NK-92 (cell line): Measurements from ENCODE around the gene RNF213.

Experiments used
- DNase-seq: peaks from one replicate; lab custom pipeline; 2025; ENCODE audit not compliant: unreplicated experiment; lab: John Stamatoyannopoulos, UW

Gene RNF213

DNA sequence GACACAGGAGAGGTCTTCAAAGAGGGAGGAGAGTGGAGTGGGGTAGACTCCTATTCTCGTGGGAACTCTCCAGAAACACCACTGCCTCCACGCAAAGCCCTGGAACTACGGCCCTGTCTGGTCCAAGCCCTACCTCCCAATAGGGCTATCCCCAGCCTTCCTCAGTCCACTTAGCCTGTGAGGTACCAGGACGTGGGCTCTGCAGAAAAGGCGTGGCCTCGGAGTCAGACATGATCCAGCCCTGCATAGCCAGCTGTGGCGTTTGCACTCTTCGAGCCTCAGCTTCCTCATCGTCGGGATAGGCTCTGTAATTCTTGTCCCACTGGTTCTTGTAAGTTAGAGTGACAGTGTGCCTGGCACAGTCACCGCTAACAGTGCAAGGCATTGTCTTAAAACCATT, 168.1 kb downstream of the RNF213 start:
- DNase-seq, result no peak

DNA sequence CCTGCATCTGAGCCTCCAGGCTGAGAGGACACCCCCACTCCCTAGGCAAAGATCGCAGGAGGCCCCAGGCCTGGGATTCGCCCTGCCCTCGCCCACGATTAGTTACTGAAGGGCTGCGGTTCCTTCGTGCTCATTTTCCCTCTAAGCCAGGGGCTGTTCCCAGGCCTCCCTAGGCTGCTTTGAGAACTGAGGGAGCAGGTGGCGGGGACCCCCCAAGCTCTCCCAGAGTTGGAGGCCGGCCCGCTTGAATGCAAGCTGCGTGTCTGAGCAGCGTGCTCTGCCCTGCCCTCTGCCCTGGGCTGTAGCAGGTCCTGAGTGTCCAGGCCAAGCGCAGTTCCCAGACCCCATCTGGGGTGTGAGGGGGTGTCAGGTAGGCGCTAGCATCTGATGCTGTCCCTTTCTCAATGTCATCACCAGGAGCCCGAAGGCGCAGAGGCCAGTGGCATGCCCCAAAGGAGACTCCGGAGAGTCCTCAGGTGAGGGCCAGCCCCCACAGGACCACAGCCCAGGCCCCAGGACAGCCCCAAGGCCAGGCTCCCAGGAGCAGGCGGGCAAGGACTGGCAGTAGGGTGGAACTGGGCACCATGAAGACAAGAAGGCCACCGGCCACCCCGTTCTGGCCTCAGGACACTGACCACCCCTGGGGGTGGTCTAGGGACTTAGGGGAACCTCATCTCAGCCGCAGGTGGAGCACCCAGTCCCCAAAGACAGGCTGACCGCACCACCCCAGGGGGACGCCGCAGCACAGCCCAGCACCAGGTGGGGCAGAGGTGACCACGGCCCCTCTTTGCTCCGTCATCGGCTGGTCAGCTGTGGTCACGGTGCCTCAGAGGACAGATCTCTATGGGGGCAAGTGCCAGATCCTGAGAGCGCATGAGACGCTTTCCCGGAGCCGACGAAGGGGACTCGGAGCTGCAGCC, 169.0 kb downstream of the RNF213 start:
- no peak for DNase-seq

DNA sequence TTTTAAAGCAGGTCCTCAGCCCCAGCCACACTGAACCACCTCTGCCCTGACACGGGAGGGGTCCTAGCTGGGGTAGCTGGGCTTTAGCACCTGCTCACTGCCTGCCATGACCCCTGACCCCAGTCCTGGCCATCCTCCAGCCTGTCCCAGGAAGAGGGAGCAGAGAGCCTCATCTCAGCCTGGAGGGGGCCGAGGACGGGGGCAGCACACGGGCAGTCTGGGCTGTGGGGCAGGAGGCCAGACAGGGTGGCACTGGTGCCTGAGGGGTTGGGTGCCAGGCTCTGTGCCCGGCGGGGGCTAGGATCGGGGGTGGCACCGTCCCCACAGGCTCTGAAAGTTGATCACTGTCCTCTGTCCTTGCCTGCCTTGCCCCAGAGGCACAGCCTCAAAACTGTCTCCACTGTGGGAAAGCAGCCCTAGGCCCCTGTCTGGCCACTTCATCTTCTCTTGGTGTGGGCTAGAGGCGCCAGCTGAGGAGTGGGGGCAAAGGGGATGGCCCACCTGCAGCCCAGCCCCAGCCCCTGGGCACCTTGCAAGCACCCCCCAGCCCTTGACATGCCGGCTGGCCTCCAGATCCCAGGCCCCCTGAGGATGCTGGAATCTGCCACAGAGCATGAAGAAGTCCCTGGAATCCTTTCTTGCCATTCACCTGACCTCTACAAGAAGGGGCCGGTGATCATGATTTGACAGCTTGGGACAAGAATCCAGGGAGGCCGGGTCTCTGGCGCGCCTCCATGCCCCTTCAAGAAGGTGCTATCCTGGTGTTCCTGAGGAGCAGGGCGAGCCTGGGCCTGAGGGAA, 170.0 kb downstream of the RNF213 start:
- no peak for DNase-seq

DNA sequence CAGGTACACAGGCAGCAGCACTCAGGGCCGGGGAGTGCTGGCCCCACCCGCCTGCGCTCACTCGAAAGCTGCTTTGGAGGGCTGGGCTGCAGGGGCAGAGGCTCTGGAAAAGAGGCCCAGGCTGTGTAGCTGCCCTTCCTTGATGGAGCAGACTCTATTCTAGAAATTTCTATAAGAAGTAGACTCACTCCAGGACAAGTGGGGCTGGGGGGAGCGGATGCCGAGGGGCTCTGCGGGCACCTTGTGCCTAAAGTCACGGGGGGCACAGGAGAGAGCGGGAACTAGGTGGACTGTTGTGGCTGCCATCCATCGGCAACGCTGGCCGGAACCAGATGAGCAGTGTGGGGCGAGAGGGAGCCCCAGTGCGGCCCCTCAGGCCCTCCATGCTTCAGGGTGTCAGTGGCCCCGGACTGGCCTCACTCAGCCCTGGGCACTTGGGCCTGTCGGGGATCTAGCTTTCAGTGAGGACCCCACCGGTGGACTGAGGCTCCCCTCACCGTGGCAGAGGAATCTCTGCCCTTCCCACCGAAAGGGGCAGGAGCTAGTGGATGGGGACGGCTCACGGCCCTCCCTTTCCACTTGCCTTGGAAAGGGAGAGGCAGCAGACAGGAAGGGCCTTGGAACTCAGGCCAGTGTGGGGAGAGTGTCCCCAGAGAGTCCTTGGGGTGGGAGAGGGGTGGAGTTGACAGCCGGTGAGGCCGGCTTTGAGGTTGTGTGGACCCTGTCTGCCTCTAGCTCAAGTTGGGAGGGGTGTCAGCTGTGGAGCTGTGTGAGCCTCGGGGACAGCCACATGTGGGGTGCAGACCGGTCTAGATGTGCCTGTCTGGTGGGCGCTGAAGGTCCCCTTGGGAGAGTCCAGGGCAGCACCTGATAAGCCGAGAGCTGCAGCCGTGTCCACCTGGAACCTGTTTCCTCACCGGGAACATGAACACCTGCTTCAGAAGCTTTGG, 170.9 kb downstream of the RNF213 start:
- DNase-seq, result no peak

DNA sequence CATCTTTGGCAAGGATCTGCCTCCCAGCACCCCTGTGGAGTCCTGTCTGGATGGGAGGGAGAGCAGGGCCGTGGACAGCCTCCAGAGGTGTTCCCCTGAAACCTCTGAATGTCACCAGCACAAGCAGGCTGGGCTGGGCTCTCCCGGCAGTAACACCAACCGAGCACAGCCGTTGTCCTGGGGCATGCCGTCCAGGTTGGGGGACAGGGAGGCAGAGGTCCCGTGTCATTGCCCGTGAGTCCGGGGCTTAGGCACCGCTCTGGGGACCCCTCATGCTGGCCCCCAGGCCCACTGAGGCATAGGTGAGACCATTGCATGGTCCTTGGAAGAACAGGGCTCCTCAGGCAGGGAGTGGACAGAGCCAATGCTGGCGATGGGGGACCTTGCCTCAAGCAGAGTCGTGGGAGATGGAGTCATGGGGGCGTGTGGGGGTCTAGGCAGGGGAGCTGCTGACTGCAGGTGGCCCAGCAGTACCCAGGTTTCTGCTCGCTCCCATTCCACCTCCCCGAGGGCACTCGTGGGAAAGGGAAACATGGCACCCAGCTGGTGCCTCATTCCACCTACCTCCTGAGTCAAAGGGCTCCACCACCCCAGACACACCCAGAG, 171.8 kb downstream of the RNF213 start:
- DNase-seq, result no peak

DNA sequence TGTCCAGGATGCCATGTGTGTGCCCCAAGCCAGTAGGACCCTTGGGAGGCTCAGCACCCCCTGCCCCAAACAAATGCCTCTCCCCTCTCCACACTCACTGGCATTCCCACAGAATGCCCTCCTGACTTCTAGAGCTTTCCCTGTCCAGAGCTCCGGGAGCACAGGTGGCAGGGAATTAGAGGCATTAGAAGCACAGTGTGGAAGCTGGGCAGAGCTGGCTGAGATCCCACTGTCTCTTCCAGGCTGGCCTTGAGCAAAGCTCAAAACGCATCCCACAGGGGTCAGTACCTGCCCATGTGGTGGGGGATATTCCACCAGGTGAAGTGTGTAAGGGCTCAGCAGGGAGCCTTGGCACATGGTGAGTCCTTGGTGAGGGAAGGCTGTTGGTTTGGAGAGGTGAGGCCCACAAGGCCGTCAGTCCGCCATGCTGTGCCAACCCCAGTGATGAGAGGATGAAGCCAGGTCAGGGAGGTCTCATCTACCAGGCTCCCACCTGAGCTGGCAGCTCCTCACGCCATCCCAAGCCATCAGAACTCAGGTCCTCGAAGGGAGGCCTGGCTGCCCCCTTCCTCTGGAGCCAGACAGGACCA, 172.4 kb downstream of the RNF213 start:
- DNase-seq, result no peak

DNA sequence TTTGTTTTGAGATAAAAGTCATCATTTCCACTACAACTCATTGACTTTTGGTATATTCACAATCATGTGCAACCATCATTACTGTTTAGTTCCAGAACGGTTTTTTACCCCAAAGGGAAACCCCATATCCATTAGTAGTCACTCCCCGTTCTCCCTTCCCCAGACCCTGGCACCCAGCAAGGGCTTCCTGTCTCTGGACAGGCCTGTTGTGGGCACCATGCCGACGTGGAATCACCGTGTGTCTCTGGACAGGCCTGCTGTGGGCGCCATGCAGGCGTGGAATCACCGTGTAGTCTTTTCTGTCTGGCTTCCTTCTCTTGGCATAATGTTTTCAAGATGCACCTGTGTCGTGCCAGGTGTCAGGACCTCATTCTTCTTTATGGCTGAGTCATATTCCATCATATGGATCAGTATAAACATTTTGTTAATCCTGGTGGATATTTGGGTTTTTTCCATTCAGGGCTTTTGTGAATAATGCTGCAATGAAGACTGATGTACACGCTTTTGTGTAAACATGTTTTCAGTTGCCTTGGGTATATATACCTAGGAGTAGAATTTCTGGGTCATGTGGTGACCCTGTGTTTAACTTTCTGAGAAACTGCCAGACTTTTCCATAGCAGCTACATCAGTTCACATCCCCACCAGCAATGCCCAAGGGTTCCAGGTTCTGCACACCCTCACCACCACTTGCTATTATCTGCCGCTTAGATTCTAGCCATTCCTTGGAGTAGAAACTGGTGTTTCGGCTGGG, 173.4 kb downstream of the RNF213 start:
- DNase-seq, result no peak

DNA sequence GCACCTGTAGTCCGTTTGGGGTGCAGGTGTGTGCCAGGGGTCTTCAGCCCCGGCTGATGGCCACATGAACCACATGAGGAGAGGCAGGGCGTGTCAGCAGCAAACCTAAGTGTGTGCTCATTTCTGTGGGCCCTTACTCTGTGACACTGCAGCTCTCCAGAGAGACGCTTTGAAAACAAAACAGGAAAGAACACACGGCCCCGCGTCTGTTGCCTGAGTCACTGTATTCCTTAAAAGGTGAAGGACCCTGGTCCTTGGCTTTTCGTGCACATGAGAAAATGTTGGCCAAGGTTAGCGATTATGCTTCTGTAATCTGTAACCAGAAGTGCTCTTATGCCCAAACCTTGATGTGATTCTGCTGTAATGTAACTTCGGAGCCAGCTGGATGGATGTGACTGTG, 176.9 kb downstream of the RNF213 start:
- DNase-seq, result no peak

DNA sequence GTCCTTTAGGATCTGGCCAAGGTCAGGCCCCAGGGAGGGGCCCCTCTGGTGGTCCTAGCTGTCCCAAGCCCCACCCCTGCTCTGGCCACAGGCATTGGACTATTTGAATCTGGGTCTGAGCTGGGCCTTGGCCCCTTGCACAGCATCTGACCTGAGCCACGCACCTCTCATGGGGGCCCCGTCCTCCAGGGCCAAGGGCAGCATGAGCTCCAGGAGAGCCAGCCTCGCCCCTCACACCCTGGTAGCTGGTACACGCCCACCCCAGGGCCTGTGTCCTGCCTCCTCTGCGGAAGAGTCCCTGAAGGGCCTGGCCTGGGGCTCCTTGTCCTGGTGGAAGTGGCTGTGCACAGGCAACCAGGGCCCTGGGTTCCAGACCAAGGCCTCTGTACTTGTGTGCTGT, 178.2 kb downstream of the RNF213 start:
- DNase-seq, result no peak

DNA sequence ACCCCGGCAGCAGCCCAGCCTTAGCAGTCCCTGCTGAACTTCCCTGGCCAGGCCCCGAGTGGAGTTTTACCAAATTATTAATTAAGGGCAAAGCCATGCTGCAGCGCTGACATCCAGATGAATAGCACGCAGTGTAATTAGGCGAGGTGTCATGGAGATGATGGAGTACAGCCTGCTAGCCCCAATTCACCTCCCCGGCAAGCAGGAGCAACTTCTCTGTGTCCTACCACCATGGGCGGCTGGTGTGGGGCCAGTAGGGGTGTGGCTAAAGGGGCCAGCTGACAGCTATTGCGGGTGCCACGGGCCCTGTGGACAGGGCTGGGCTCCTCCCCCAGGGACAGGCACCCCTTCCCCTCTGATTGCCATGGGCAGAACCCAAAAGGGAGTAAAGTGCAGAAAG, 178.8 kb downstream of the RNF213 start:
- no peak for DNase-seq

DNA sequence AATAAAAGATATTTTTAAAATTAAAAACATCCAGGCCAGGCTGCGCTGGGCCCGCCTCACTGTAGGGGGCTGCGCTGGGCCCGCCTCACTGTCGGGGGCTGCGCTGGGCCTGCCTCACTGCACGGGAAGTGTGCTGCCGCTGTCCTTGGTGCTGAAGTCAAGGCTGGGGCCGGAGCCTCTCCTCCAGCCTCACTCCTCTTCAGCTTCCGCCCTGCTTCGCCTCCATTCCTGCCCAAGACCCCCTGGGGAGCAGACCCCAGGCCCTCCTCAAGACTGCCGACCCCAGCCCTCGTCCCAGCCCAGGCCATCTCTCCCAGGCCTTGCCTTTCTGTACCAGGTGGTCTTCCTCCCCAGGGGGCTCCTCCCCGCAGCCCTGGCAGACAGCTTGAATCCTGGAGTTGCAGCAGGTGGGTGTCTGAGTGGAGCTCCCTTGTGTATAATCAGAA, 180.5 kb downstream of the RNF213 start:
- no peak for DNase-seq

DNA sequence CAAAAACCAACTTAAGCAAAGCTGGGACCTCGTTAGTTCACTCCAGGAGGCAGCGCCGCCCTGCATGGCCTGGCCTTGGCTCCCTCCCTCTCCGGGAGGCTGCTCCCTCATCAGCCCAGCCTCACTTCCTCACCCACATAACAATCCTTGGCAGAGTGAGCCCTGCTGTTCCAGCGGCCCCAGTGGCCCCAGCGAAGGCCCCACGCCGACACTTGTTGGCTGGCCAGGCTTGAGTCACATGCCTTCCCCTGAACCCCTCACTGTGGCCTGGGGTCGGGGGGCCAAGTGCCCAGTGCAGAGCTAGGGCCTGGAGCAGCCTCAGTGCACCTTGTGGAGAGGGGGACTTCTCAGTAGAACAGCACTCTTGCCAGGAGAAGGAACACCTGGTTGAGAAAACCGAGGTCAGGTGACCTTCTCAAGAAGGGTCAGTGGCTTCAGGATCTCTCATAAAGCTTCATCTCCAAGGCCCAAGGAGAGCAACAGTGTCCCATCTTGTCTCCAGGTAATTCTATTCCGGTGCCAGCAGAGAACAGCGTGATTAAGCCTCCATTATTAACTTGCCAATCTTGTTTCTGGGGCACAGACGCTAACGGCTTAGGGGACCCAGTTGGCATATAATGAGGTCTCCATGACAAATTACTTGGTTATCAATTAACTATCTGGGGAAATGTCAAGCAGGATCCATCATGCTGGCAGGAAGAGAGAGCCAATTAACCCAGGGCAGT, 181.1 kb downstream of the RNF213 start:
- DNase-seq, result no peak

DNA sequence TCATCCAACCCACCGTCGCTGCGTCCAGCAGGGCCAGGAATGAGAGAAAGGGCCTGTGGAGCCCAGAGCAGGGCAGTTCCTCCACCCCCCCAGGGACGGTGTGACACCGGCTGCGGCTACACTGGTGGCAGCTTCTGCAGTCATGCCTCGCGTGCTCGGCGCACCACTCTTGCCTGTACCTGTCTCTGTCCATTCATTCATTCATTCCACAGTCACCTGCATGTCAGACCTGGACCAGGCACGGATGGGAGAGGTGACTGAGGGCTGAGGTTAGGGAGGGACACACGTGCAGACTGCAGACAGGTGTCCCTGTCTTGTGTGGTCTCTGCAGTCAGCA, 181.6 kb downstream of the RNF213 start:
- no peak for DNase-seq

DNA sequence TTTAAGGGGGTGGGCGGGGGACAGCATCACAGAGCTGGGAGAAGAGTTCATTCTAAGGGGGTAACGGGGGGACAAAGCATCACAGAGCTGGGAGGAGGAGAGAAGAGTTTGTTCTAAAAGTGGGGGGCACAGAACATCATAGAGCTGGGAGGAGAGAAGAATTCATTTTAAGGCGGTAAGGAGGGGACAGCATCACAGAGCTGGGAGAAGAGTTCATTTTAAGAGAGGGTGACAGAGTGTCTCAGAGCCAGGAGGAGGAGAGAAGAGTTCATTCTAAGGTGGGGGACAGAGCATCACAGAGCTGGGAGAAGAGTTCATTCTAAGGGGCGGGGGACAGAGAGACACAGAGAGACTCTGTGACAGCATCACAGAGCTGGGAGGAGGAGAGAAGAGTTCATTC, 182.1 kb downstream of the RNF213 start:
- no peak for DNase-seq

DNA sequence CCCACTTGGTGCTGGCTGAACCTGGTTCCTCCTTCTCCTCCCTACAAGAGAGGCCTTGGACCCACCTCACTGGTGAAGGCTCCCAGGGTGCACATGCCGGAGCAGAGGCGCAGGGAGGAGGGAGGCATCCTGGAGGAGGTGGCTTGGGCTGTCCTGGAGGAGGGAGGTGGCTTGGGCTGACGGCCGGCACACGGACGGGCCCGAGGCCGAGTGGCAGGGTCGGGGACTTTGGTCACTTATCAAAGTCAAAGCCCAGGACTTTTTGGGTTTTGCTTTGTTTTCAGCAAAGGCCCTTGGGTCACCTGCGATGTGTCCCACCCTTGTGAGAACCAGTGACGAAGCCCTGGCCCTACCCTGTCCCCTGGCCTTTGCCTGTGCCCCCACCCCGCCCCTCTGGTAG, 182.8 kb downstream of the RNF213 start:
- DNase-seq, result no peak

DNA sequence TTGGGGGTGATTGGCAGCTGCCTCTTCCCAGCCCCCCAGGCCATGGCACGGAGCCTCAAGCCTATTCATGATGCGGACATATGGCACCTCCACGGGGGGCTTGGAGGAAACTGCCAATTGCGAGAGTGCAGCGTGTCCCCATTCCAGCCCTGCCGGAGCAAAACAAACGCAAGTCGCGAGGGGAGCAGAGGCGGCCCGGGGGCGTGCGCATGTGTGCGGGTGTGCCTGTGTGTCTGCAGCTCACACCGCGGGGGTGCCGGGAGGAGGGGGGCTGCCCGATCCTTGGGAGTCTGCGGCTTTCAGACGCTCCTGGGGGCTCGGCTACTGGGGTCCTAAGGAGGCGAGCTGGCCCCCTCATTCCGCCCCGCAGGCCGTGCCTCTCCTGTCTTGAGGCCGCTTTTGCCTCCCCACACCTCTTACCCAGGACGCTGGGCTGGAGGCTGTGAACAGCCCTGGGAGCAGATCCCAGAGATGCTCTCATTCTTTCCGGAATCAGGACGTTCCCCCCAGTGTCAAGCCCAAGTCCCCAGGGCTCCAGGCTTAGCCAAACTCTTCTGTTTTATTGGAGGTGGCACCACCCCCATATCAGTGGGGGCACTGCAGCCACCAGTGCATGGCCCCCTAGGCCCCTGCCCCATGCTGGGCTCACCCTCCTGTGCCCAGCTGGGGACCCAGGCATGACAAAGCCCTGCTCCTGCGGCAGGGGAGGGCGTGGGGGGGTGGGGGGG, 183.4 kb downstream of the RNF213 start:
- no peak for DNase-seq

DNA sequence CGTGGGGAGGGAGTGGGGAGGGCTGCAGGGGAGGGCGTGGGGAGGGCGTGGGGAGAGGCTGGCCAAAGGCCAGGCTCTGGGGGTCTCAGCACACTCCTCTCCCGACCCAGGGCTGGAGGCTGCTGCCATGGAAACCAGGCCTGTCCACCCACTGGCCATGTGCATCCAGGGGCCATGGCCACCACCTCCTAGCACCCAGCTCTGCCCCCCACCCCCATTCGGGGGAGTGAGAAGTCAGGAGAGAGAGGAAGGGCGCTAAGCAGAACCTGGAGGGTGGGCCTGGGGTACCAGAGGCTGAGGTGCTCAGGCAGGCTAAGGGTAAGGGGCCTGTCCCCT, 184.0 kb downstream of the RNF213 start:
- no peak for DNase-seq

DNA sequence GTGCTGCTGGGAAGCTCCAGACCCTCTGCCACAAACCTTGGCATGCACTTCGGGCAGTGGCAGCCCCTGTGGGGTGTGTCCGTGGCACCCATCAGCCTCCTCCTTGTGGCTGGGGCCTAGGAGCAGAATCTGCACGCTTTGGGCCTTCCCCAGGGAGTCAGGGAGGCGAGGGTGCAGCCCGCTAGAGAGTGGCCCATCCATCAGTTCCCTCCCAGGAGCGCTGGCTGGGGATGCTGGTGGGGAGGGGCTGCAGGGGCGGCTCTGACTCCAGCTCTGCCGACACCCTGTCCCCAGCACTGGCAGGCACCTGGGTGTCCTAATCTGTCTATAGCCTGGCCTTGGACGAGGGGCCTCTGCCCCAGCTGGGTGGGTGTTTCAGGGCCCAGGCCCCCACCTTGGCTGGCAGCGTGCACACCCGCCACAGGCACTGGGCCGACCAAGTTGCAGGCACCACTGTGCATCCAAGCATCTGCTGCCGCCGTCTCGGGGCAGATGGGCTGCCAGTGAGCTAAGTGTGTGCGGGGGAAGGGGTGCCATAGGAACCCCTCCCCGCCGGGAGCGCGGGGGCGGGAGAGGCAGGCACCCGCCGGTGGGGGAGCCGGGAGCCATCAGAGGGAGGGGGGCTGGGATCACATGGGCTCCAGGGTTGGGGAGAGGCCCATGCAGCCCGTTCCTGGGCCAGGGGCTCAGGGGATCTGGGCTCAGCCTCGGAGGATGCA, 184.5 kb downstream of the RNF213 start:
- DNase-seq, result no peak
